HEK293 (cell line): ENCODE measurements around the gene KREMEN1.
A peak's percentile ranks its signal among the peaks of the same experiment; 100 is the strongest.

Experiments
- BCL11B ChIP-seq: fragments of 450-650 bp; formaldehyde crosslinking; IDR thresholded peaks from 2 replicates; pipeline ENCODE4 v1.5.1; 2016; ENCODE audit warnings: low read depth, missing biosample characterization, missing genetic modification characterization
- HIC1 ChIP-seq: fragments of 450-650 bp; formaldehyde crosslinking; IDR thresholded peaks from 2 replicates; pipeline ENCODE4 v1.5.1; 2016; ENCODE audit warnings: missing biosample characterization, missing genetic modification characterization
- KLF16 ChIP-seq: fragments of 450-650 bp; formaldehyde crosslinking; IDR thresholded peaks from 2 replicates; pipeline ENCODE4 v1.5.1; 2017; ENCODE audit warnings: missing biosample characterization, missing genetic modification characterization
- KLF7 ChIP-seq: fragments of 450-650 bp; formaldehyde crosslinking; IDR thresholded peaks from 2 replicates; pipeline ENCODE4 v1.5.1; 2016; ENCODE audit warnings: missing biosample characterization, missing genetic modification characterization, borderline replicate concordance
- KLF8 ChIP-seq: fragments of 450-650 bp; formaldehyde crosslinking; IDR thresholded peaks from 2 replicates; pipeline ENCODE4 v1.5.1; 2016; ENCODE audit warnings: missing biosample characterization, missing genetic modification characterization
- KLF9 ChIP-seq: fragments of 450-650 bp; formaldehyde crosslinking; IDR thresholded peaks from 2 replicates; pipeline ENCODE4 v1.5.1; 2016; ENCODE audit warnings: missing biosample characterization, missing genetic modification characterization, low read depth
- PRDM4 ChIP-seq: fragments of 450-650 bp; formaldehyde crosslinking; IDR thresholded peaks from 2 replicates; pipeline ENCODE4 v1.5.1; 2017; ENCODE audit warnings: missing biosample characterization, missing genetic modification characterization
- ZFP41 ChIP-seq: fragments of 450-650 bp; formaldehyde crosslinking; IDR thresholded peaks from 2 replicates; pipeline ENCODE4 v1.5.1; 2016; ENCODE audit warnings: missing biosample characterization, missing genetic modification characterization, borderline replicate concordance
- ZNF114 ChIP-seq: fragments of 450-650 bp; formaldehyde crosslinking; IDR thresholded peaks from 2 replicates; pipeline ENCODE4 v1.5.0; 2017; ENCODE audit warnings: missing biosample characterization, missing genetic modification characterization
- ZNF121 ChIP-seq: fragments of 450-650 bp; formaldehyde crosslinking; IDR thresholded peaks from 2 replicates; pipeline ENCODE4 v1.5.1; 2016; ENCODE audit warnings: missing biosample characterization, missing genetic modification characterization
- ZNF175 ChIP-seq: fragments of 450-650 bp; formaldehyde crosslinking; IDR thresholded peaks from 2 replicates; pipeline ENCODE4 v1.5.1; 2016; ENCODE audit warnings: missing biosample characterization, missing genetic modification characterization
- ZNF221 ChIP-seq: fragments of 450-650 bp; formaldehyde crosslinking; IDR thresholded peaks from 2 replicates; pipeline ENCODE4 v1.5.1; 2017; ENCODE audit warnings: missing biosample characterization, missing genetic modification characterization, borderline replicate concordance
- ZNF223 ChIP-seq: fragments of 450-650 bp; formaldehyde crosslinking; IDR thresholded peaks from 2 replicates; pipeline ENCODE4 v1.5.1; 2016; ENCODE audit warnings: missing biosample characterization, missing genetic modification characterization
- ZNF335 ChIP-seq: fragments of 450-650 bp; formaldehyde crosslinking; conservative IDR thresholded peaks from 2 replicates; pipeline ENCODE4 v1.5.1; 2016; ENCODE audit warnings: missing biosample characterization, missing genetic modification characterization
- ZNF404 ChIP-seq: fragments of 450-650 bp; formaldehyde crosslinking; IDR thresholded peaks from 2 replicates; pipeline ENCODE4 v1.5.1; 2017; ENCODE audit warnings: missing biosample characterization, missing genetic modification characterization
- ZNF433 ChIP-seq: fragments of 450-650 bp; formaldehyde crosslinking; IDR thresholded peaks from 2 replicates; pipeline ENCODE4 v1.5.1; 2016; ENCODE audit warnings: missing biosample characterization, missing genetic modification characterization, low read depth
- ZNF561 ChIP-seq: fragments of 450-650 bp; IDR thresholded peaks from 2 replicates; pipeline ENCODE4 v1.5.1; 2018; ENCODE audit warnings: missing biosample characterization, missing genetic modification characterization, borderline replicate concordance
- ZNF658 ChIP-seq: fragments of 450-650 bp; formaldehyde crosslinking; IDR thresholded peaks from 2 replicates; pipeline ENCODE4; 2016; ENCODE audit warnings: missing biosample characterization, missing genetic modification characterization
- ZNF707 ChIP-seq: fragments of 450-650 bp; formaldehyde crosslinking; IDR thresholded peaks from 2 replicates; pipeline ENCODE4 v1.5.1; 2016; ENCODE audit warnings: missing biosample characterization, missing genetic modification characterization
- ZSCAN4 ChIP-seq: fragments of 450-650 bp; formaldehyde crosslinking; IDR thresholded peaks from 2 replicates; pipeline ENCODE4 v1.5.1; 2017; ENCODE audit warnings: missing biosample characterization, missing genetic modification characterization
- TF ChIP-seq, protein P1 (sequence below): fragments of 450-650 bp; formaldehyde crosslinking; IDR thresholded peaks from 2 replicates; pipeline ENCODE4 v1.5.1; 2017; ENCODE audit warnings: missing biosample characterization, missing genetic modification characterization

The KREMEN1 gene

DNA sequence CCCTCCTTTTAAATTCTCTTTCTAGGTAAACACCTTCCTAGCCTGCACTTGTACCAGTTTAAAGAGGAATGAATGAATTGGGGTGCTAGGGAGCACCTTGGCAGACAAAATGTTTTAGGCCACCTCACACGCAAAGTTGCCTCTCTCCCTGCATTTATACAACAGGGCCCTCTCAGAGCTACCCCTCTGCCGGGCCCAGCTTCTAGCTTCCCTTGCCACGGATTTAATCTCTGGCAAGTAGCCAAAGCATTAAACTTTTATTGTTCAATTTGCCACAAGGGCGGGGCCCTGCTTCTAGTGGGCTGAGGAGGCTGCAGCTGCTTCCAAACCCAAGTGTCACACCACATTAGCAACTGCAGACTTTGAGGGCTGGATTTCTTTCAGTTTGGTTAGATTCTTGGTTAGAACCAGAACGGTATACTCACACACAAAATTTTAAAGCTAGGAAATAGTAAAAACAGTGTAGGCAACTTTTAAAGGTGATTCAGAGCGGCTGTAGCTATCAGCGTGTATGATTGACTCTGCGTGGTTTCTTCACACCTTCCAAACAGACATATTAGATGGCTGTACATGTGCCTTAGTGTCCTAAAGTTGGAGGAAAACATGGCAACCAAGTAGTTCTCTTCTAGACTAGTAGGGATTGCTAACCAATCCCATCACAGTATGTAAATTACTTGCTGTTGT lies 6.5 kb downstream of the KREMEN1 start (continued):
- TF ChIP-seq ZNF221 (peak; percentile 37; the same call in 1 of the 2 replicates), HIC1 (tag by site-specific recombination) (no peak), ZNF707 (tag by site-specific recombination) (no peak), ZNF658 (tag by site-specific recombination) (no peak), ZNF223 (tag by site-specific recombination) (no peak), ZFP41 (tag by site-specific recombination) (no peak), ZNF114 (tag by site-specific recombination) (no peak), KLF9 (tag by site-specific recombination) (peak; percentile 28; the same call in 1 of the 2 replicates), ZSCAN4 (no peak), ZNF404 (tag by site-specific recombination) (no peak), ZNF561 (peak; percentile 97), KLF7 (tag by site-specific recombination) (peak; percentile 20; the same call in 1 of the 2 replicates), KLF8 (tag by site-specific recombination) (0 out of 2 replicates have a peak, but pooled peaks have one; percentile 34), ZNF121 (tag by site-specific recombination) (peak; percentile 98), KLF16 (peak; percentile 22; the same call in 1 of the 2 replicates), PRDM4 (0 out of 2 replicates have a peak, but pooled peaks have one; percentile 31), ZNF433 (no peak), BCL11B (tag by site-specific recombination) (0 out of 2 replicates have a peak, but pooled peaks have one; percentile 45), ZNF175 (no peak), ZNF335 (tag by site-specific recombination) (peak; percentile 59)
- TF ChIP-seq, protein P1, sequence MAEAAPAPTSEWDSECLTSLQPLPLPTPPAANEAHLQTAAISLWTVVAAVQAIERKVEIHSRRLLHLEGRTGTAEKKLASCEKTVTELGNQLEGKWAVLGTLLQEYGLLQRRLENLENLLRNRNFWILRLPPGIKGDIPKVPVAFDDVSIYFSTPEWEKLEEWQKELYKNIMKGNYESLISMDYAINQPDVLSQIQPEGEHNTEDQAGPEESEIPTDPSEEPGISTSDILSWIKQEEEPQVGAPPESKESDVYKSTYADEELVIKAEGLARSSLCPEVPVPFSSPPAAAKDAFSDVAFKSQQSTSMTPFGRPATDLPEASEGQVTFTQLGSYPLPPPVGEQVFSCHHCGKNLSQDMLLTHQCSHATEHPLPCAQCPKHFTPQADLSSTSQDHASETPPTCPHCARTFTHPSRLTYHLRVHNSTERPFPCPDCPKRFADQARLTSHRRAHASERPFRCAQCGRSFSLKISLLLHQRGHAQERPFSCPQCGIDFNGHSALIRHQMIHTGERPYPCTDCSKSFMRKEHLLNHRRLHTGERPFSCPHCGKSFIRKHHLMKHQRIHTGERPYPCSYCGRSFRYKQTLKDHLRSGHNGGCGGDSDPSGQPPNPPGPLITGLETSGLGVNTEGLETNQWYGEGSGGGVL (tag by site-specific recombination) = no peak
